ENCODE results near the gene NUP35.
"Not testable (repeated sequence)": the region's sequence is repeated elsewhere in the genome, so short reads cannot be mapped to it uniquely, and the experiment has no call there.

The NUP35 gene

DNA sequence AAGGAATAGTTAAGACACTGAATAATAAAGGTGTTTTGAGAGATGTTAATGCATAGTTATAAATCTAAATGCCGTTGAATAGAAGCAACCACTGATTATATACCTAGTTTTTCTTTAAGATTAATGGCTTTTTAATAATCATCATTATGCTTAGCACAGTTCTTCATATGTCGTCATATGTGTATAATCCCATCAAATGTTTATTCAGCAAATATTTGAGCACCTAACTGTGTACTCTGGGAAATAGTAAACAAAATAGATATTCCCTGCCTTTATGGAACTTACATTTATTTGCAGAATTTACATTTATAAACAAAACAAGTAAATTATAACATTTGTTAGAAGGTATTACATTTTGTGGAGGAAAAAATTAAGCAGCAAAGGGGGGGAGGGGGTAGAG, 9.8 kb downstream of the NUP35 start:
- DNase-seq, result no peak

- peak; percentile 5 for DNase-seq
Observed at GRCh38 chr2:183148955-183149354, 24.7 kb downstream of the NUP35 start.

GRCh38 chr2:183149489-183149888, 25.2 kb downstream of the NUP35 start:
- DNase-seq, result peak; percentile 69

DNA sequence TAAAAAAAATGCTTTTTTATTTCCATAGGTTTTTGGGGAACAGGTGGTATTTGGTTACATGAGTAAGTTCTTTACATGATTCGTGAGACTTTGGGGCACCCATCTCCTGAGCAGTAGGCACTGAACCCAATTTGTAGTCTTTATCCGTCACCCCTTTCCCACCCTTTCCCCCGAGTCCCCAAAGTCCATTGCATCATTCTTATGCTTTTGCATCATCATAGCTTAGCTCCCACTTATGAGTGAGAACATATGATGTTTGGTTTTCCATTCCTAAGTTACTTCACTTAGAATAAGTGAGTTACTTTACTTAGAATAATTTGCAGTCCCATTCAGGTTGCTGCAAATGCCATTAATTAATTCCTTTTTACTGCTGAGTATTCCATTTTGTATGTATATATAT, 28.0 kb downstream of the NUP35 start:
- DNase-seq, result not testable (repeated sequence)

DNA sequence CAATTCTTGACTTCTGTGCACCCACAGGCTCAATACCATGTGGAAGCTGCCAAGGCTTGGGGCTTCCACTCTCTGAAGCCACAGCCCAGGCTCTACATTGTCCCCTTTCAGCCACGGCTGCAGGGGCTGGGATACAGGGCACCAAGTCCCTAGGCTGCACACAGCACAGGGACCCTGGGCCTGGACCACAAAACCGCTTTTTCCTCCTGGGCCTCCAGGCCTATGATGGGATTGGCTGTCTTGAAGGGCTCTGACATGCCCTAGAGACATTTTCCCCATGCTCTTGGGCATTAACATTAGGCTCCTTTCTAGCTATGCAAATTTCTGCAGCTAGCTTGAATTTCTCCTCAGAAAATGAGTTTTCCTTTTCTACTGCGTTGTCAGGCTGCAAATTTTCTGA, 29.7 kb downstream of the NUP35 start:
- no peak for DNase-seq

DNA sequence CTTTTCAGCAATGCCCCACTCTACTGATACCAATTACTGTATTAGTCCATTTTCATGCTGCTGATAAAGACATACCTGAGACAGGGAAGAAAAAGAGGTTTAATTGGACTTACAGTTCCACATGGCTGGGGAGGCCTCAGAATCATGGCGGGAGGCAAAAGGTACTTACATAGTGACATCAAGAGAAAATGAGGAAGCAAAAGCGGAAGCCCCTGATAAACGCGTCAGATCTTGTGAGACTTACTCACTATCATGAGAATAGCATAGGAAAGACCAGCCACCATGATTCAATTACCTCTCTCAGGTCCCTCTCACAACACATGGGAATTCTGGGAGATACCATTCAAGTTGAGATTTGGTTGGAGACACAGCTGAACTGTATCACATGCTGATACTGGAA, 30.5 kb downstream of the NUP35 start:
- not testable (repeated sequence) for DNase-seq

GRCh38 chr2:183157131-183157530, 32.9 kb downstream of the NUP35 start:
- no peak for DNase-seq

- DNase-seq, result no peak
Observed at GRCh38 chr2:183162362-183162761, 38.1 kb downstream of the NUP35 start.

GRCh38 chr2:183163821-183164649, 39.8 kb downstream of the NUP35 start:
- no peak for DNase-seq

DNA sequence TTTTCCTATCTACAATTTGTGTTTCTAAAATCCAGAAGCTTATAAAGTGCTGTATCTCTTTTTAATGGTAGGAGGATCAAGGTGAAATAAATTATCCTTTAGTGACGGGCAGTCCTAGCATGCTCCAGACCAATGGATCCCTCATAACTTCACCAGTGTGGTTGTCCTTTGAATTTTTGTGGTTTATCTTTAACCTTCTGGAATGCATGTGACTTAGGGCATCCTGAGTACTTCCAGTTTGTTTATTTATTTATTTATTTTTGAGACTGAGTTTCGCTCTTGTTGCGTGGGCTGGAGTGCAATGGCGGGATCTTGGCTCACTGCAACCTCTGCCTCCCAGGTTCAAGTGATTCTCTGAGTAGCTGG, 40.4 kb downstream of the NUP35 start:
- DNase-seq, result peak; percentile 8

DNA sequence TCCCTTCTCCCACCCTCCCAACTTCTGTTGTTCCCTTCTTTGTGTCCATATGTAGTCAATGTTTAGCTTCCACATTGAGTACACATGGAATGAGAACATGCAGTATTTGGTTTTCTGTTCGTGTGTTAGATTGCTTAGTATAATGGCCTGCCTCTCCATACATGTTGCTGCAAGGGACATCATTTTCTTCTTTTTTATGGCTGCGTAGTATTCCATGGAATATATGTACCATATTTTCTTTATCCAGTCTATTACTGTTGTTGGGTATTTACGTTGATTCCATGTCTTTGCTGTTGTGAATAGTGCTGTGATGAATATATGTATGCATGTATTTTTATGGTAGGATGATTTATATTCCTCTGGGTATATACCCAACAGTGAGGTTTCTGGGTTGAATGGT, 42.0 kb downstream of the NUP35 start:
- DNase-seq, result no peak

- not testable (repeated sequence) for DNase-seq
Observed at GRCh38 chr2:183166976-183167375, 42.7 kb downstream of the NUP35 start.

- no peak for DNase-seq
Observed at GRCh38 chr2:183172220-183172887, 48.1 kb downstream of the NUP35 start.

DNA sequence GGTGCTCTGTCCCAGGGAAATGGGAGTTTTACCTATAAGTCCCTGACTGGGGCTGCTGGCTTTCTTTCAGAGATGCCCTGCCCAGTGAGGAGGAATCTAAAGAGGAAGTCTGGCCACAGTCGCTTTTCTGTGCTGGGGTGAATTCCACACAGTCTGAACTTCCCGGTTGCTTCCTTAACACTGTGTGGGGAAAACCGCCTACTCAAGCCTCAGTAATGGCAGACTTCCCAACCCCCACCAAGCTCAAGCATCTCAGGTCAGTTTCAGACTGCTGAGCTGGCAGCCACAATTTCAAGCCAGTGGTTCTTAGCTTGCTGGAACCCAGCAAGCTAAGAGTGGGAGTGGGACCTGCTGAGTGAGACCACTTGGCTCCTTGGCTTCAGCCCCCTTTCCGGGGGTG, 54.9 kb downstream of the NUP35 start:
- peak; percentile 6 for DNase-seq

- no peak for DNase-seq
Observed at GRCh38 chr2:183185534-183185933, 61.3 kb downstream of the NUP35 start.

GRCh38 chr2:183186296-183186695, 62.1 kb downstream of the NUP35 start:
- peak; percentile 8 for DNase-seq

DNA sequence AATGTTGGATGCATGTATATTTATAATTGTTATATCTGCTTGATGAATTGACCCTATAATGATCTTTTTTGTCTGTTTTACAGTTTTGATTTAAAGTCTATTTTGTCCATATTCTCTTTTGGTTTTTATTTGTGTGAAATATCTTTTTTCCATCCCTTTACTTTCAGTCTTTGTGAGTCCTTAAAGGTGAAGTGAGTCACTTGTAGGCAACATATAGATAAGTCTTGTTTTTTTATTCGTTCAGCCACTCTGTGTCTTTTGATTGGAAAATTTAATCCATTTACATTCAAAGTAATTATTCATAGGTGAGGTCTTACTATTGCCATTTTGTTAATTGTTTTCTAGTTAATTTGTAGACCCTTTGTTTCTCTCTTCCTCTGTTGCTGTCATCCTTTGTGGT, 62.5 kb downstream of the NUP35 start:
- DNase-seq, result no peak

GRCh38 chr2:183192343-183192742, 68.1 kb downstream of the NUP35 start:
- DNase-seq, result no peak

- no peak for DNase-seq
Observed at GRCh38 chr2:183193904-183194303, 69.7 kb downstream of the NUP35 start.

- DNase-seq, result no peak
Observed at GRCh38 chr2:183195397-183195796, 71.2 kb downstream of the NUP35 start.

GRCh38 chr2:183195998-183196409, 71.8 kb downstream of the NUP35 start:
- DNase-seq, result no peak

GRCh38 chr2:183204397-183204796, 80.2 kb downstream of the NUP35 start:
- DNase-seq, result no peak

- peak; percentile 52 for DNase-seq
Observed at GRCh38 chr2:183207110-183207509, 82.9 kb downstream of the NUP35 start.

- no peak for DNase-seq
Observed at GRCh38 chr2:183209395-183210028, 85.3 kb downstream of the NUP35 start.

All from fibroblast of skin of scalp (primary cell).